GM19099 (cell line): Measurements from ENCODE around the gene HOXA7.

Experiments used
- POLR2A ChIP-seq: IDR thresholded peaks from 3 replicates; pipeline ENCODE4 v1.6.1; 2011; ENCODE audit warnings: low read depth; ENCODE audit not compliant: insufficient read length; ENCODE audit errors: extremely low read depth

HOXA7 gene

DNA sequence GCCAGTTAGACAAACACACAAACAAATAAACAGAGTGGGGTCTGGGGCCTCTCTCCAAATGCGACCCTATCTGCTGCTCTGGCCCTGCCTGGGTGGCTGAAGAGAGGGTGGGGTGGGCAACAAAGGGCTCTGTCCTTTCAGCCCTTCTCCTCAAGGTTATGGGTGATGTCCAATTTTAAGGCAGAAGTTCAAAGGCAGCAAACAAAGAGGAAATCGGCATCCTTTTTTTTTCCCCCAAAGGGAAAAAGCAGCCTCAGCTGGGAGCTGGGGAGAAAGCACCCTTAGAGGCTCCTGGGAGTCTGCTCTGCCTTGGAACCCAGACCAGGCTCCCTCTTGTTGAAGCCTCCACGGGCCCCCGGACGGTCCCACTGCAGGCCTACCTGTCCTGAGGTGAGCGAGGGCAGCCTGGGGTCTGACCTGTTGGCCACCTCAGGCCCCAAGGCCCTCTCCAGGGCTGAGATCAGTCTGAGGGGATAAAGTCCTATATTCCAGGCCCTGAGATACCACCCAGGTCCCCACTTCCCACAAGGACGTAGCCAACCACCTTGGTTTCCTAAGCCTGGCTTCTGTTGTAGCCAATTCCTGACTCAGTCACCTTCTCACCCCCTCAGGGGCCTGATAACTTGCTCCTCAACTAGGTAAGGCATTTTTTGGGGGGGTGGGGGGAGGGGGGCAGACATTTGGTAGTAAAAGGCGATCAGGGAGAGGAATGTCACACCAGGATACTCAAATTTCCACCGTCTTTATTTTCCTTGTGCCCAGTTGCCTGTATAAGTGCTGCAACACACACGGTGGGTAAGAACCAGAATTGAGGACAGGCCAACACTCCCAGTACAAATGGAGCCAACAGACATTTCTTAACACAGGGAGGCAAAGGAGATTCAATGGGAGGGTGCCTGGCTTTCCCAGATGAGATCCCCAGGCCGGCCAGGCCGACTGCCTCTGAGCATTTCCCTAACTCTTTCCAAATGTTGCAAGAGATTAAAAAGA, 24.3 kb upstream of the HOXA7 start:
- no peak for TF ChIP-seq POLR2A

DNA sequence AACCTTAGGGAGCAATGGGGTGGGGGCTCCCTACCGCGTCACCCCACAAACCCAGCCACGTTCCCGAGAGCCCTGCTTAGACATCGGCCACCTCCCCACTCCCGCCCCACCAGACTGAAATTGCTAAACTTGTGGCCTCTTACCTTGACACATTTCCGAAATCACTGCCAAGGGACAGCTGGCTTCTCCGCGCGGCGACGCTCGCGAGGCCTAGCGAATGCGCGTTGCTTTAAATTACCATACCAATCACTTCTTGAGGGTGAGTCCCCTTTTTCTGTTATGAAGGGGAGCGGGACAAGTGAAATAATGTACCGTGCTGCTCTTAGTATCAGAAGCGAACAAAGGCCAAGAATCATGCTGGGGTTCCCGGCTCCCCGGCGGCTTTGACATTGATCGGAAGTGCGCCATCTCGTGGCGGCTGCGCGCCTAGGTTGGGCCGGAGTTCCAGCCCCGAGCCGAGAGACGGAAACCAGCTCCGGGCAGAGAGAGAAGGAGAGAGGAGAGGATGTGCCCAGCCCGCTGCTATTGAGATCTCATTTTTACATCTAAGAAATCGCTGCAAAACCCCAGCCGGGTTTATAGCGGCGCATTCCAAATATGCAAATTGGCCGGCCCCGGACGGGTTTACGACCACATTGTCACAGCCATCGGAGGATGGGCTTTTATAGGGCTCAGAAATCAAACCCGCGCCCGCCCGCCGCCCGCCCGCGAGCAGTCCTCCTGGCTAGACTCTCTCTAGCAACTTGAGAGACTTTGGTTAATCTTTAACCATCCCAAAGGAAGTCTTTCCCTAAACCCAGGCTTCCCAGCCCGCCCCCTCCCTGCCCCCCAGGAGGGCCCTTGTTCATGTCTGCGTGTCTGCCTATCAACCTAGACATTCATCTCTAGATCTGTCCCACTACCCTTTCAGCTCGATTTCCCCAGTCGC, 23.3 kb upstream of the HOXA7 start:
- TF ChIP-seq POLR2A, result no peak

DNA sequence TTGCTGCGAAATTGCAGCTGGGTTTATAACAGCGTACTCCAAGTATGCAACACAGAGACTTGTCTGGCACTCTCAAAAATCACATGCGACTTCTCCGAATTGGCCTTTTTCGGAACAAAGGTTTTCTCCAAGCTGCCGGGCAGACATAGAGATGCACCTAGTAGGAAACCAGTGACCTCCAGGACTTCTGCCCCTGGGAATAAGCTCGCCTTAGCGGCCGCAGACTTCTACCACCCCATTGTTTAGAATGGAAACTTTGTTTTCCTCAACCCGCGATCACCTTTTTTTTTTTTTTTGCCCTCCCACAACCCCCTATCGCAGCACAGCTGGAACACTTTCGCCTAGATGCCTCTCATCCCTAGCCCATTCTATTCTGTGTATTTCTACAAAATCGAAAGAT, 22.6 kb upstream of the HOXA7 start:
- TF ChIP-seq POLR2A, result no peak

DNA sequence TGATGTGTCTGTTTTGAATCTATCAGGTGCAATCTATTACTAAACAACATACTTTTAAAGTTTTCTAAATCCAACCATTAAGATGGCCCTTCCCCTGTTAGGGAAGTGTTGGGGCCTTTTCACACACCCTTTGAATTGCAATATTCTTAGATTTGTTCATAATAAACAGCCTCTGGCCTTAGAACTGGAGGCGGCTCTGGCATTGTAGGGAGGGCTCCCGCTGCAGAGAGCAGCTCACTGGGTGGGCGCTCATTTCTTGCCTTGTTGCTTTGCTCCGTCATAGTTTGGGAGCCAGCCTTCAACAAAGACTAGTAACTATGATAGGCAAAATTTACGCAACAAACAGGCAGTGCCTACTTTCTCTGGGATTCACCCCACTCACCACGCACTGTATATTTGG, 21.9 kb upstream of the HOXA7 start:
- no peak for TF ChIP-seq POLR2A

DNA sequence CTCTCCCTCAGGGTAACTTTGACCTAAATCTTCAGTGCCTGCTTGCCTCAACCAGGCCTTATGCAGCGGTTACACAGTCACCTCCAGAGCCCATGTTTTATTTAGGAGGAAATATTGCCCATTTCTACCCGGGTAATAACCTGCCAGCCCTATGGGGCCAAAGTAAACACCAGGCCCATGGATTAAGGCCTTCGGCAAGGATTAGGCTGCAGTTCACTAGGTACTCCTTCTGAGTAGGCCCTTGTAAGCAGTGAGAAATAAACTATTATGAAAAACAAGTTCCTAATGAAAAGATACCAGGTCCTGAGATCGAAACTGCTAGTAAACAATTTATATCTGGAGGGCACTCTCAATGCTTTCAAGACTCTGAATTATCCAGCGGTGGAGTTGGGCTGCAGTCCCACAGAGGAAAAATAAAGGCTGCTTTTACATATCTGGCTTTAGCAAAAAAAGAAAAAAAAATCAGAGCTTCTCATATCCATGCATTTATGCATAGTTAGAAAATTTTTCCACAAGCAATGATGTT, 21.4 kb upstream of the HOXA7 start:
- no peak for TF ChIP-seq POLR2A

DNA sequence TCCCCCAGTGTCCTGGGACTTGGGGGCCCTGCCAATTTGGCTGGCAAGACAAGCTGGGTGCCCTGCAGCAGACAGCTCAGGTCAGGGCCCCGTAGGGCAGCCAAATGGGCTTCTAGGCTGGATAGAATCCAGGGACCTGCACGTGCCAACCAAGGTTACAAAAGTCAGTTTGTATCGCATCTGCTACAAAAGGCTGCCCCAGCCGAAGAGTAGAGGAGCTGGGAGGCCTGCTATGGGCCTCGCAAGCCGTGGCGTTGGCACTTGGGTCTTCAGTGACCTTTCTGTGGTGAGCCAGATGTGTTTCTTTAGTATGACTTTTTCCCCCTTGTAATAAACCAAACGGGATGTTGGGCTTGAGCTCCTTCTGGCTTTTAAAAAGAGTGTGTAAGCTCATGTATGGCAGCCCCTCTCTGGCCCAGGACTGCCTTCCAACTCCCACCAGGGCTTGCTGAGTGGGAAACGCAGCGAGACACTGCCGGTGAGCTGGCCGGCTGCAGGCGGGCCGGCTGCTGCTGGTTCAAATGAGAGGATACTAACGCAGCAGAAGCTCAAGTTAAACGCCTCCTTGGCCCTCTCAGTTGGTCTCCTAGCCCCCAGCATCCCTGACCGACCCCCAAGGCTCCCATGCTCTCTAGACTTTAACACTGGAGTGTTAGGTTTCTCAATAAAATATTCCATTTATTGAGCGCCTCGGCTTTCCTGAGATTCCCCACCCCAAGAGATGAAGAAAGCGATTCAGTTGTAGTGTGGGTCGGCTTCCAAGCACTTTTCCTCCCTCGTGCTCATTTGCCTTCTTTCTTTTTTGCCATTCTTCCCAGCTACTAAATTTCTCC, 20.7 kb upstream of the HOXA7 start:
- TF ChIP-seq POLR2A, result no peak

DNA sequence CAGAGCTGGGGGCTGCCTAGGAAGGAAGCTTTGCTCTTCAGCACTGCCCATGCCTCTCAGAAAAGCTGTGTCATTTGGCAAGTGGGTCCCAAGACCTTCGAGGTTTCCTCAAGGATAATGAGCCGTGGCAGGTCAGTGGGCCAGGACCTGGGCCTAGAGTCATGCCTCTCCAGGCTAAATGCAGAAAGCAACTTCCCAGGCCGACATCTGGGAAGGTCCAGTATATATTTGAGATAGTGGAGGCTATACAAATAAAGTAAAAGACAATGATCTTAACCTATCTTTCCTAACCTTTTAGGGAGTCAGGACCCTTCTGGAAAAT, 20.0 kb upstream of the HOXA7 start:
- no peak for TF ChIP-seq POLR2A

DNA sequence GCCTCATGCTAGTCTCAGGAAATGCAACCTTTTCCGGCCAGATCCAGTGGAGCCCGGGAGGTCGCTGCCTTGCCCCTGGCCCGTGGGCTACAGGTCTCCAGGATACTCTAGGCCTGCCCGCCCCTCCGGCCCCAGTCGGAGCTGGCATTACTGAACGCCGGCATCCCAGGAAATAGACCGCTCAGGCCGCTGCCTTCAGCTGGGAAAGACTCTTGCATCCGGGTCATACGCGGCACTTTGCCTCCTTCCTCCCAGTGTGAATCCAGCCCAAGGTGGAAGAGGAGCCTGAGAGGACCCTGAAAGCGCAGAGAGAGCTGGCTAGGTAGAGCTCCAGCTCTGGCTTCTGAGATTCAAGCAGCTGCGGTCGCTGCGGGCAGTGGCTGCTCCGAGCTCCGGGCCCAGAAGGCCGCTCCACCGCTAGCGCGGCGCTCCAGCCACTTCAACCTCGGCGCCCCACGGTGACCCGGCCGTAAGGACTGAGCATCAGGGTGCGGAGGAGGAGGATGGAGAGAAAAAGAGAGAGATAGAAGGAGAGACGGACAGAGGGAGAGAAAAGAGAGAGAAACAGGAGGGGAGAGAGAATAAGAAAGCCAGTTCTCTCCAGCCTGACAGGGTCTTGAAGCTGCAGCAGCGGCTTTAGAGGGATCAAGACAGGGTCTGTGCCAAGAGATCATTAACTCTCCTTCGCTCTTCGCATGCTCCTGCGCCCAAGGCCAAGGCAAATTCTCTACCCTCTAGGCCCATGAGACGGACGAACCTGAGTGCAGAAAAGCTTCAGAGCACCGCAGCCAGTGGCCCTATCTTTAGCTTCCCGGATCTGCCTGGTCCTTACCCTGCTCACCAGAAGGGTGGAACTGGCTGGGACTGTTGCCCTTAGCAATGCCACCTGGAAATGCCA, 19.4 kb upstream of the HOXA7 start:
- TF ChIP-seq POLR2A, result no peak

DNA sequence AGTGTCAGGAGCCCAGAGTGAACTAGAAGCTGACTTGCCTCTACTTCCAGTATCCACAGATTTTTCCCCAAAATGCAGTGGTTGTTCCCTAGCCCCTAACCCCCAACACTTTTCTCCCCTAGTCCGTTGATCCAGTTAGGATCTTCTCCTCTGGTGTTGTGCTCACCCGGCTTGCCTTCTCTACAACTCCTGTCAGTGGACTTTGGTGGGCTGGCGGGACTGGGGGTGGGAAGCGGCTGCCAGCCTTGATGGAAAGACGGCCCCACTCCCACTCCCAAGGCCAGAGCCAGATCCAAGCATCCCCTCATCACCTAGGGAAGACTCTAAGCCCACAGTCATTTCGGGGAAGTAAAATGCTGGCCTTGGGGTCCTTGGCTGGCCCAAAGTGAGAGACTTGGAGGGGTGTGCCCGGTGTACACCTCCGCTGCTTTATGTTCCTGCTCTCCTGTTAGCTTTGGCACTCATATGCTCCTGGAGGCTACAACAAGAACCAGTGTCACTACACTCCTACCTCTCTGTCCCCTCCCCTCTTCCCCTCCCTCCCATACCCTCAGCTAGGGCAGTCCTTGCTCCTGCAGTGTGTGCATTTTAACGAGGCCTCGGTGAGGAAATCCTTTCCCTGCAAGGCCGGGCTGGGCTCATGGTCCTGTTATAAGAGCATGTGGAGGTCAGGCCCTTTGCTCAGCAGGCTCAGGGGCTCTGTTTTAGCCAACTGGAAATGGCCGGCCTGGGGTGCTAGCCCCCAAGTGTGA, 18.6 kb upstream of the HOXA7 start:
- TF ChIP-seq POLR2A, result no peak

DNA sequence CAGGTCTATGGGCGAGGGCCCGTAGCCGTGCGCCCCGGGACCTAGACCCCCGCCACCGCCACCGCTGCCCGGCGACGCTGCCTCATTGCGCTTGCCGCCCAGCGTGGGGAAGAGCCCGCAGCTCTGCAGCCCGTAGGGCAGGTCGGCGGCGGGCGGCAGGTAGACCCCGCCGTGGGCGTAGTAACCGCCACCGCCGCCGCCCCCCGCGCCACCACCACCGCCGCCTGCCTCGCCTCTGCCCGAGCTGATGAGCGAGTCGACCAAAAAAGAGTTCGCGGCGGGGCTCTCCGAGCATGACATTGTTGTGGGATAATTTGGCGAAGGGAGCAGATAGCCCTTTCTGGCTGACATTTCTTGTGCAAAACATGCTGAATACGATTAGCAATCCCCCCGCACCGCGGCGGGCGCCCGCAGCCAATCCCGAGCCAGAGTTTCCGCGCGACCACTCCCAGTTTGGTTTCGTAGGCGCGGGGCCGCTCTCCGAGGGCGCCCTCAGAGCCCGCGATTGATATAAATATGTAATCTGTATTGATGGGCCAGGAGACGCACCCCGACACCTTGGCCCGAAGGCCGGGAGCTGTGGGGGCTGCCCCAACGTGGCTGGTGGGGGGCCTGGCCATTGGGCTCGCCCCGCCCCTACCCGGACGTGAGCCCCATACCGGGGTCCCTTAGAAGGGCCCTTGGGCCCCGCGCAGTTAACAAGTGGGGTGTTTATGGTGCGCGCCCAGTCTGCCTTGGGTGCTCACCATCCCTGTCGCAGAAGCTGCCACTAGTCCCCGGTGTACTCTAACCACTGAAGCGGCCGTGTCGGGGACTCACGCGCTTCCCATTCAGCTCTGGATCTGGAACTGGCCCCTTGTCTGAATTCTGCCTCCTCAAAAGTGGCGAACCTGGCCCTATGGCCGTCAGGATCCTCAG, 17.7 kb upstream of the HOXA7 start, which contains the start of gene HOXA10:
HOXA10 (minus strand) TSS at position 365 of the 918 bp plus-strand sequence; CDS start at position 351, 14 bp downstream.
- TF ChIP-seq POLR2A, result no peak

DNA sequence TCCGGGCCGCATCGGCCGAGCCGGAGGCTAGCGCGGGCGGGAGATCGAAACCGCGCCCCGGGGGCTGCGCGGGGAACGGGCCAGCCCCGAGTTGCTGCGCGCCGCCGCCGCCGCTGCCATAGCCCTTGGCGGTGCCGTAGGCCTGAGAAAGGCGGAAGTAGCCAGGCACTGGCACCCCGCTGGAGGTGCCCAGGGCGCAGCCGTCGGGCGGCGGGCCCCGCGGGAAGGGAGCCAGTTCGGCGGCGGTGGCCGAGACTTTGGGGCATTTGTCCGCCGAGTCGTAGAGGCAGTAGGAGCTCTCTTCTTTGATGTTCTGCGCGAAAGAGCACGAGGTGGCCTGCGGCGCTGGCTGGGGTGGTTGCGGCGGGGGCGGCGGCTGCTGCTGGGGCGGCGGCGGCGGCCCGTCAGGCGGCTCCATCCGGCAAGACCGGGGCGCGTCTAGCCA, 17.1 kb upstream of the HOXA7 start:
- no peak for TF ChIP-seq POLR2A
